H9 (cell line): ENCODE measurements around the gene BUB1. TPM values are rescaled to one million over a fixed set of nuclear protein-coding genes. Genes with fewer than 3 reads are reported as not detected.

ENCODE experiments used
- DNase-seq: peaks from one replicate; pipeline ENCODE4 v3.0.0-alpha.2; 2017
- H2AFZ ChIP-seq: one replicate; pipeline ENCODE4 v1.6.1; 2013; ENCODE audit warnings: mild to moderate bottlenecking, low read length, control low read depth, moderate library complexity
- H2AK5ac ChIP-seq: 2 replicates; pipeline ENCODE4 v1.6.1; 2013; ENCODE audit warnings: low read length, control low read depth, mixed read lengths; ENCODE audit not compliant: insufficient read length
- H2BK120ac ChIP-seq: one replicate; pipeline ENCODE4 v1.6.1; 2013; ENCODE audit warnings: low read depth, mild to moderate bottlenecking, low read length, control low read depth, inconsistent platforms; ENCODE audit not compliant: poor library complexity, severe bottlenecking
- H2BK12ac ChIP-seq: 2 replicates; pipeline ENCODE4 v1.6.1; 2013; ENCODE audit warnings: low read length, control low read depth, mixed read lengths, low read depth; ENCODE audit not compliant: insufficient read length
- H2BK15ac ChIP-seq: 2 replicates; pipeline ENCODE4 v1.6.1; 2013; ENCODE audit warnings: low read depth, low read length, control low read depth
- H2BK20ac ChIP-seq: one replicate; pipeline ENCODE4 v1.6.1; 2013; ENCODE audit warnings: low read depth, mild to moderate bottlenecking, low read length, control low read depth, inconsistent platforms; ENCODE audit not compliant: poor library complexity, severe bottlenecking
- H2BK5ac ChIP-seq: 2 replicates; pipeline ENCODE4 v1.6.1; 2013; ENCODE audit warnings: low read length, control low read depth, mixed read lengths; ENCODE audit not compliant: insufficient read length
- H3K14ac ChIP-seq: 2 replicates; pipeline ENCODE4 v1.6.1; 2013; ENCODE audit warnings: low read length, control low read depth; ENCODE audit not compliant: insufficient read depth
- H3K18ac ChIP-seq: 2 replicates; pipeline ENCODE4 v1.6.1; 2013; ENCODE audit warnings: low read depth, mild to moderate bottlenecking, mixed read lengths, low read length, control low read depth; ENCODE audit not compliant: insufficient read length
- H3K23ac ChIP-seq: 2 replicates; pipeline ENCODE4 v1.6.1; 2013; ENCODE audit warnings: low read length, control low read depth, mixed read lengths, low read depth; ENCODE audit not compliant: insufficient read length
- H3K23me2 ChIP-seq: 2 replicates; pipeline ENCODE4 v1.6.1; 2013; ENCODE audit warnings: low read depth, mild to moderate bottlenecking, mixed read lengths, low read length, control low read depth; ENCODE audit not compliant: insufficient read length, poor library complexity, severe bottlenecking
- H3K27ac ChIP-seq: 2 replicates; pipeline ENCODE4 v1.5.1; 2013; ENCODE audit warnings: low read length, control low read depth, mixed read lengths, low read depth; ENCODE audit not compliant: insufficient read length
- H3K27me3 ChIP-seq: 2 replicates; pipeline ENCODE4 v1.6.1; 2013; ENCODE audit warnings: low read length, control low read depth, inconsistent platforms; ENCODE audit not compliant: insufficient read depth
- H3K4ac ChIP-seq: 2 replicates; pipeline ENCODE4 v1.6.1; 2013; ENCODE audit warnings: low read depth, mild to moderate bottlenecking, control low read depth, inconsistent platforms, low read length, moderate library complexity
- H3K4me1 ChIP-seq: 2 replicates; pipeline ENCODE4 v1.6.1; 2013; ENCODE audit warnings: low read length, control low read depth, inconsistent platforms; ENCODE audit not compliant: insufficient read depth
- H3K4me2 ChIP-seq: 2 replicates; pipeline ENCODE4 v1.6.1; 2013; ENCODE audit warnings: low read length, control low read depth, mixed read lengths; ENCODE audit not compliant: insufficient read length, insufficient read depth
- H3K56ac ChIP-seq: 2 replicates; pipeline ENCODE4 v1.6.1; 2013; ENCODE audit warnings: low read depth, mild to moderate bottlenecking, mixed read lengths, low read length, control low read depth; ENCODE audit not compliant: insufficient read length
- H3K79me1 ChIP-seq: 2 replicates; pipeline ENCODE4 v1.6.1; 2013; ENCODE audit warnings: low read depth, mild to moderate bottlenecking, moderate library complexity, low read length, control low read depth, inconsistent platforms; ENCODE audit not compliant: insufficient read depth, poor library complexity, severe bottlenecking
- H3K79me2 ChIP-seq: 2 replicates; pipeline ENCODE4 v1.6.1; 2013; ENCODE audit warnings: low read length, control low read depth, inconsistent platforms; ENCODE audit not compliant: insufficient read depth
- H3K9ac ChIP-seq: 2 replicates; pipeline ENCODE4 v1.6.1; 2013; ENCODE audit warnings: low read length, control low read depth, mixed read lengths; ENCODE audit not compliant: insufficient read length; ENCODE audit errors: extremely low read depth
- H3K9me3 ChIP-seq: one replicate; pipeline ENCODE4 v1.6.1; 2013; ENCODE audit warnings: low read depth, low read length, inconsistent platforms; ENCODE audit not compliant: control insufficient read depth
- H3T11ph ChIP-seq: one replicate; pipeline ENCODE4 v1.6.1; 2013; ENCODE audit warnings: mild to moderate bottlenecking, low read length, control low read depth, inconsistent platforms
- H4K20me1 ChIP-seq: one replicate; pipeline ENCODE4 v1.6.1; 2013; ENCODE audit not compliant: control insufficient read depth, insufficient read length, insufficient read depth
- H4K5ac ChIP-seq: 2 replicates; pipeline ENCODE4 v1.6.1; 2013; ENCODE audit warnings: low read depth, mild to moderate bottlenecking, mixed read lengths, low read length, control low read depth; ENCODE audit not compliant: insufficient read length
- H4K8ac ChIP-seq: replicated peaks from 2 replicates; pipeline ENCODE4 v1.6.1; 2013; ENCODE audit warnings: low read length, control low read depth, mixed read lengths, low read depth; ENCODE audit not compliant: insufficient read length
- H4K91ac ChIP-seq: 2 replicates; pipeline ENCODE4 v1.6.1; 2013; ENCODE audit warnings: low read depth, mild to moderate bottlenecking, moderate library complexity, mixed read lengths, low read length, control low read depth; ENCODE audit not compliant: insufficient read length
- H3K27ac Mint-ChIP-seq, 3 experiments: 2 replicates in 2 of 3; 3 replicates in 1 of 3; pipeline ENCODE4 v1.8.0; 2020 to 2021; ENCODE audit warnings: mixed read lengths in 3 of 3, mild to moderate bottlenecking in 1 of 3, moderate library complexity in 1 of 3
- H3K27me3 Mint-ChIP-seq: 2 replicates; pipeline ENCODE4 v1.8.0; 2021; ENCODE audit warnings: low read depth, mild to moderate bottlenecking, moderate library complexity, mixed read lengths
- H3K36me3 Mint-ChIP-seq, 3 experiments: 2 replicates in 2 of 3; 3 replicates in 1 of 3; pipeline ENCODE4 v1.8.0; 2020 to 2021; ENCODE audit warnings: low read depth in 3 of 3, mixed read lengths in 3 of 3; ENCODE audit not compliant: insufficient read depth in 1 of 3
- H3K4me1 Mint-ChIP-seq, 2 experiments: 2 replicates each; pipeline ENCODE4 v1.8.0; 2020; ENCODE audit warnings: mixed read lengths in 2 of 2
- H3K4me3 Mint-ChIP-seq, 2 experiments: 2 replicates in 1 of 2; 3 replicates in 1 of 2; pipeline ENCODE4 v1.8.0; 2020 to 2021; ENCODE audit warnings: mild to moderate bottlenecking in 2 of 2, mixed read lengths in 2 of 2, moderate library complexity in 1 of 2
- H3K9me3 Mint-ChIP-seq, 2 experiments: 2 replicates in 1 of 2; 3 replicates in 1 of 2; pipeline ENCODE4 v1.8.0; 2020; ENCODE audit warnings: mild to moderate bottlenecking in 2 of 2, mixed read lengths in 2 of 2, moderate library complexity in 1 of 2
- CTCF ChIP-seq: fragments of 200-600 bp; sonication (generic); conservative IDR thresholded peaks from 3 replicates; pipeline ENCODE4 v1.8.0; 2021; ENCODE audit warnings: antibody characterized with exemption, mild to moderate bottlenecking
- WGBS: extraction: QIAGEN DNeasy Blood & Tissue Kit; methylation state at CpG from one replicate; pipeline ENCODE4 v1.1.7; 2013; ENCODE audit warnings: missing lambda C conversion rate, low lambda C conversion rate, mixed read lengths; ENCODE audit not compliant: insufficient read length; ENCODE audit errors: extremely low coverage; 5-methylcytosine and 5-hydroxymethylcytosine counted together
- total RNA-seq: library from RNA; stranded (reverse); gene quantifications from 2 replicates; pipeline ENCODE4 v1.2.1, GENCODE V29; 2021

BUB1 gene
- total RNA-seq, 1 experiment from 2014 or later: 144 TPM

GRCh38 chr2:110638004-110638403, 39.9 kb downstream of the BUB1 start:
- Histone ChIP-seq H2BK5ac (no peak overlapping the region), H3K23me2 (no peaks in the 10 kb centered on the region), H2BK15ac (no peak overlapping the region), H2BK12ac (no peak overlapping the region), H3K27me3 (no peaks in the 10 kb centered on the region), H3K79me2 (no peaks in the 10 kb centered on the region; the same call in 1 of the 2 replicates), H2AFZ (no peak overlapping the region), H2BK120ac (no peak overlapping the region), H4K20me1 (no peaks in the 10 kb centered on the region), H3K56ac (no peak overlapping the region), H3K9ac (no peak overlapping the region), H3K9me3 (no peaks in the 10 kb centered on the region), H3K27ac (no peak overlapping the region), H3K14ac (no peak overlapping the region), H3K79me1 (no peaks in the 10 kb centered on the region), H3K4ac (no peak overlapping the region), H4K91ac (no peak overlapping the region), H2BK20ac (no peak overlapping the region), H3K4me2 (no peak overlapping the region), H3K23ac (no peak overlapping the region), H2AK5ac (no peak overlapping the region), H4K5ac (no peak overlapping the region), H3T11ph (no peak overlapping the region), H3K18ac (no peak overlapping the region), H4K8ac (no peak overlapping the region), H3K4me1 (no peaks in the 10 kb centered on the region)
- no CpG with 5 or more reads among the region's 1 CpG for WGBS
- Mint-ChIP-seq H3K4me3 (no peak overlapping the region), H3K4me1 (peaks cover 11 to 14% of the 10 kb centered on the region in 2 experiments), H3K9me3 (no peaks in the 10 kb centered on the region), H3K36me3 (peaks cover 53 to 88% (median 84%) of the 10 kb centered on the region in 3 experiments), H3K27ac (peak overlapping the region in 1 of 3 experiments; percentile 47; a peak in 1 of 7 replicates), H3K27me3 (no peaks in the 10 kb centered on the region)
- no peak for TF ChIP-seq CTCF
- no peak for DNase-seq
